HepG2 (cell line): Measurements from ENCODE around the gene RPS8. TPM values are rescaled to one million over a fixed set of nuclear protein-coding genes. Genes with fewer than 3 reads are reported as not detected.
"Not testable (repeated sequence)": the region's sequence is repeated elsewhere in the genome, so short reads cannot be mapped to it uniquely, and the experiment has no call there.

Experiments
- ATAC-seq: fragments of 200-7000 bp; cut with Tn5 transposase; 3 replicates; pipeline ENCODE4 v1.9.1; 2020; ENCODE audit warnings: mild to moderate bottlenecking, moderate library complexity
- BruUV-seq: library from RNA; stranded (reverse); fragments of 400-500 nt; replicated peaks from 2 replicates; lab custom pipeline; 2021; lab: Mats Ljungman, UMichigan
- CTCF ChIA-PET: fragments of 300-600 bp; formaldehyde crosslinking; extraction: SDS; loops from one replicate; lab custom pipeline; 2021; ENCODE audit warnings: low total read pairs, inconsistent platforms, low intra/inter-chr PET ratio; lab: Yijun Ruan, JAX
- POLR2A ChIA-PET: fragments of 350-600 bp; sonication (Branson Sonifier 250); formaldehyde crosslinking; loops from one replicate; lab custom pipeline; 2020; ENCODE audit warnings: antibody characterized with exemption, inconsistent platforms; lab: Yijun Ruan, JAX
- DNase-seq: peaks from one replicate; pipeline ENCODE4 v3.0.0-alpha.2; 2015; ENCODE audit warnings: low spot score
- FAIRE-seq: peaks from 3 replicates; lab custom pipeline; 2011; peaks lifted over from hg19 to GRCh38; lab: Jason Lieb, UNC
- H2AFZ ChIP-seq: one replicate; pipeline ENCODE4 v1.6.1; 2011; ENCODE audit warnings: low read length, inconsistent platforms
- H3K27ac ChIP-seq: fragments of 300-600 bp; 3 replicates; pipeline ENCODE4 v1.8.0; 2011; ENCODE audit warnings: mixed run types, mild to moderate bottlenecking, mixed read lengths, low read length, inconsistent platforms; ENCODE audit not compliant: insufficient read depth; ENCODE audit errors: extremely low read length
- H3K27me3 ChIP-seq, 2 experiments: fragments of 200-600 bp in 1 of 2; 2 replicates in 1 of 2; 3 replicates in 1 of 2; pipeline versions ENCODE4 v1.6.0 to v1.8.0; 2011; ENCODE audit warnings: low read length in 2 of 2, mild to moderate bottlenecking in 2 of 2, moderate library complexity in 2 of 2, inconsistent platforms in 1 of 2; ENCODE audit not compliant: insufficient read depth in 2 of 2, control insufficient read depth in 1 of 2
- H3K36me3 ChIP-seq, 2 experiments: fragments of 200-600 bp in 1 of 2; replicated peaks in 1 of 2; 2 replicates in 1 of 2; 3 replicates in 1 of 2; pipeline versions ENCODE4 v1.5.1 to v1.8.0; 2011; ENCODE audit warnings: low read length in 2 of 2, inconsistent platforms in 1 of 2; ENCODE audit not compliant: insufficient read depth in 2 of 2, control insufficient read depth in 1 of 2
- H3K4me1 ChIP-seq: 2 replicates; pipeline ENCODE4 v1.5.1; 2012; ENCODE audit warnings: low read length, inconsistent platforms; ENCODE audit not compliant: insufficient read depth
- H3K4me2 ChIP-seq: 2 replicates; pipeline ENCODE4 v1.6.0; 2011; ENCODE audit warnings: low read depth, low read length, inconsistent platforms
- H3K4me3 ChIP-seq, 3 experiments: fragments of 200-600 bp in 1 of 3; sonication (generic), shearing (Covaris generic) in 1 of 3; replicated peaks in 1 of 3; 2 replicates each; pipeline ENCODE4 v1.5.1; 2011 to 2016; ENCODE audit warnings: low read length in 3 of 3, inconsistent platforms in 2 of 3, low read depth in 2 of 3, mild to moderate bottlenecking in 2 of 3, control low read depth in 1 of 3, mixed read lengths in 1 of 3; ENCODE audit not compliant: insufficient read depth in 1 of 3
- H3K79me2 ChIP-seq: one replicate; pipeline ENCODE4 v1.6.1; 2011; ENCODE audit warnings: low read length, inconsistent platforms; ENCODE audit not compliant: insufficient read depth
- H3K9ac ChIP-seq: 2 replicates; pipeline ENCODE4 v1.6.0; 2011; ENCODE audit warnings: mild to moderate bottlenecking, low read depth, low read length, inconsistent platforms; ENCODE audit not compliant: insufficient read depth
- H3K9me3 ChIP-seq: 2 replicates; pipeline ENCODE4 v1.5.1; 2012; ENCODE audit warnings: mild to moderate bottlenecking, low read length
- H4K20me1 ChIP-seq: 2 replicates; pipeline ENCODE4 v1.6.0; 2011; ENCODE audit warnings: inconsistent platforms, mild to moderate bottlenecking, low read length, moderate library complexity; ENCODE audit not compliant: insufficient read depth
- PHF5A ChIP-seq: IDR thresholded peaks from one replicate; pipeline ENCODE4 v1.6.1; 2018; ENCODE audit warnings: low read depth, missing genetic modification reagents; ENCODE audit not compliant: unreplicated experiment
- SOX13 ChIP-seq, 3 experiments: fragments of 450-650 bp in 1 of 3; sonication (generic) in 1 of 3; formaldehyde crosslinking in 1 of 3; IDR thresholded peaks in 2 of 3; conservative IDR thresholded peaks in 1 of 3; 2 replicates each; pipeline versions ENCODE4 v1.5.0 to v1.6.1; 2016 to 2020; ENCODE audit warnings: antibody characterized with exemption in 1 of 3, mild to moderate bottlenecking in 1 of 3, missing compliant biosample characterization in 1 of 3, missing genetic modification reagents in 1 of 3, moderate library complexity in 1 of 3
- ZNF605 ChIP-seq: sonication (generic); formaldehyde crosslinking; IDR thresholded peaks from 2 replicates; pipeline ENCODE4 v1.8.0; 2022; ENCODE audit warnings: mild to moderate bottlenecking, missing genetic modification reagents
- WGBS: methylation state at CpG from one replicate; pipeline ENCODE4 v1.1.6; 2017; ENCODE audit warnings: low lambda C conversion rate; 5-methylcytosine and 5-hydroxymethylcytosine counted together
- in situ Hi-C: cut with HindIII; loops from 2 replicates; pipeline ENCODE4 v1.10.0; 2017; ENCODE audit warnings: low pct_unique_long_range_greater_than_20kb; ENCODE audit not compliant: extremely low pct_ligation_motif_present
- intact Hi-C: fragments of 100-400 bp; cut with micrococcal nuclease; formaldehyde crosslinking; loops from one replicate; pipeline ENCODE4 v1.10.0; 2022; ENCODE audit not compliant: unreplicated experiment
- polyA plus RNA-seq, 8 experiments: library from polyadenylated mRNA; depleted of rRNA in 3 of 8; stranded (reverse) in 7 of 8; unstranded in 1 of 8; fragments of >200 nt; fragmentation: Illumina TruSeq in 4 of 8; extraction: Trizol in 4 of 8; gene quantifications; 2 replicates each; pipeline versions ENCODE4 v1.2.1 to v1.2.3, GENCODE V29; 2011 to 2016; ENCODE audit warnings: low read depth in 4 of 8, missing spikeins in 1 of 8, mixed read lengths in 1 of 8; ENCODE audit not compliant: insufficient read depth in 1 of 8
- total RNA-seq, 5 experiments: library from RNA; depleted of rRNA; stranded (reverse); fragments of >200 nt; fragmentation: Illumina TruSeq; extraction: Trizol; gene quantifications; 2 replicates each; pipeline ENCODE4 v1.2.3, GENCODE V29; 2016; ENCODE audit warnings: low read depth in 1 of 5

Gene RPS8
- total and polyA plus RNA-seq, 2 of the 13 experiments (the other 11 are each of a cell fraction or from before 2014, with no cell fraction given): 2,628 to 2,822 TPM

DNA sequence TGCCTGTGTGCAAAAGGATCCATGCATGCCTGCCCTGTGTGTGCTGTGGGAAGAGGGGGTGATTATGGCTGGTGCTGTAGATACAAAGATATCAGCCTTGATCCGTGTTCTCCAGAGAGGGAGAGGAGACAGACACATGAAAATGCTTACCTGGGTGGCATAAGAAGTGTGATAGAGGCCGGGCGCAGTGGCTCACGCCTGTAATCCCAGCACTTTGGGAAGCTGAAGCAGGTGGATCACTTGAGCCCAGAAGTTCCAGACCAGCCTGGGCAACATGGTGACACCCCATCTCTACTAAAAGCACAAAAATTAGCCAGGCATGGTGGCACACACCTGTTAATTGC lies 35.4 kb downstream of the RPS8 start:
- Histone ChIP-seq H3K79me2 (peaks cover 11% of the 10 kb centered on the region), H3K4me1 (peaks cover 75% of the 10 kb centered on the region), H3K4me2 (peak overlapping the region; percentile 6; the same call in 1 of the 2 replicates)
- H3K27ac ChIP-seq, intact Hi-C loops, H3K36me3 ChIP-seq, H4K20me1 ChIP-seq, BruUV-seq, H3K27me3 ChIP-seq, ATAC-seq, DNase-seq, H3K4me3 ChIP-seq, H2AFZ ChIP-seq, in situ Hi-C loops, FAIRE-seq, H3K9me3 ChIP-seq, H3K9ac ChIP-seq: not testable (repeated sequence)
- TF ChIP-seq ZNF605 (CRISPR knock-in tag): 0 out of 2 replicates have a peak, but pooled peaks have one; percentile 23
- 95% methylated on average over 4 of the region's 4 CpGs for WGBS
- ChIA-PET CTCF (interaction anchor here (1.0 kb wide), 1 partner anchor 11 kb away, joined by 3 read pairs; the partner anchor contains the start of gene PLK3), POLR2A (interaction anchor here (6.1 to 12.9 kb wide), 2 partner anchors 11 to 12 kb away, joined by 237 to 570 read pairs; partner anchors contain the start of gene PLK3)

DNA sequence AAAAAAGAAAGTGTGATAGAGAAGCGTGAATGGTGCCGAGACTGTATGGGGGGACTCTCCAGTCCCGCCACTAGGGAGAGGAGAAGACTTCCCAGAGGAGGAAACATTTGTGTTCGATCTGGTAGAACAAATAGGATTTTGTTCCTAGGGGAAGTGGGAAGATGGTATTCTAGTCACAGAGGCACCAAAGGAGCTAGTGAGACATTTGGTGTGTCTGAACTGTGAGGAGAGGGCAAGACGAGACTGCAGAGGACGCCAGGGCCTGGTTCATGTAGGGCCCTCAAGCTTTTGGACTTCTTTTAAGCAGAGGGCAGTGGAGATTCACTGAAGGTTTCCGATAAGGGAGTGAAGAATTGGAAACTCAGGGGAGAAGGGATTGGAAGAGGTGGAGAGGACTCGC lies 35.9 kb downstream of the RPS8 start:
- TF ChIP-seq PHF5A (CRISPR knock-in tag) (no peak), SOX13 (IDR thresholded peaks at IDR 0.05) (no peak), SOX13 (CRISPR knock-in tag; conservative IDR thresholded peaks at IDR 0.05 in 1 of 2, IDR thresholded peaks at IDR 0.05 in 1 of 2) (0 out of 4 replicates have a peak, but pooled peaks of 1 of the 2 experiments have one; percentile 54)
- TF ChIP-seq, all 625 proteins: peak for 1
- intact Hi-C loops: no loop called here
- H3K4me3 ChIP-seq: no peak overlapping the region
- ChIA-PET POLR2A (interaction anchor here (6.1 to 12.9 kb wide), 2 partner anchors 11 to 12 kb away, joined by 237 to 570 read pairs; partner anchors contain the start of gene PLK3), CTCF (interaction anchor here (1.0 kb wide), 1 partner anchor 11 kb away, joined by 3 read pairs; the partner anchor contains the start of gene PLK3)
- no peak overlapping the region for H3K4me2 ChIP-seq
- no peaks in the 10 kb centered on the region for H3K36me3 ChIP-seq
- BruUV-seq: no TSS peak
- H4K20me1 ChIP-seq: no peaks in the 10 kb centered on the region
- H3K4me1 ChIP-seq: peaks cover 71% of the 10 kb centered on the region
- FAIRE-seq (no peak), ATAC-seq (no peak), DNase-seq (no peak)
- H3K27ac ChIP-seq: no peak overlapping the region
- H3K9me3 ChIP-seq: no peaks in the 10 kb centered on the region
- H3K79me2 ChIP-seq: peaks cover 11% of the 10 kb centered on the region
- no peak overlapping the region for H2AFZ ChIP-seq
- in situ Hi-C loops: no loop called here
- H3K9ac ChIP-seq: no peak overlapping the region
- WGBS: 86% methylated on average over 8 of the region's 8 CpGs
- no peaks in the 10 kb centered on the region for H3K27me3 ChIP-seq
